ENCODE data around the gene STMN1. TPM values are rescaled to one million over a fixed set of nuclear protein-coding genes. Genes with fewer than 3 reads are reported as not detected.

The STMN1 gene
- total RNA-seq, 1 donor from 2014 or later, result 856 TPM

DNA sequence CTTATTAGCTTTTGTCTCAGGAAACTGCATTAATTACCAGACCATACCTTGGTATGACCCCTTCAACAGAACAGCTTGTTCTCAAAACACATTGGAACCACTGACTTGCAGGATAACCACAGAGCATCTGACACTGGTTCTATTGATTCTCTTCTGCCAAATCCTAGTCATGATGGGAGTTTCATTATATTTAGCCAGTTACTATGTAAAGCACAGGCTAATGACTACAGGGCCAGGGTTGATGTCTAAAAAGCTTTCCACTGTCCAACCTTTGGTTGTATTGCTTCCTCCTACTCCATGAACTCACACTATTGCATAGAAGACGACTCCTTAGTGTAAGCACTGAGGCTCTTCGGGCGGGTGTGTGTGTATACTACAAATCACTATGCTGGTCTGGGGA, 3.8 kb downstream of the STMN1 start:
- TF ChIP-seq, protein P1, sequence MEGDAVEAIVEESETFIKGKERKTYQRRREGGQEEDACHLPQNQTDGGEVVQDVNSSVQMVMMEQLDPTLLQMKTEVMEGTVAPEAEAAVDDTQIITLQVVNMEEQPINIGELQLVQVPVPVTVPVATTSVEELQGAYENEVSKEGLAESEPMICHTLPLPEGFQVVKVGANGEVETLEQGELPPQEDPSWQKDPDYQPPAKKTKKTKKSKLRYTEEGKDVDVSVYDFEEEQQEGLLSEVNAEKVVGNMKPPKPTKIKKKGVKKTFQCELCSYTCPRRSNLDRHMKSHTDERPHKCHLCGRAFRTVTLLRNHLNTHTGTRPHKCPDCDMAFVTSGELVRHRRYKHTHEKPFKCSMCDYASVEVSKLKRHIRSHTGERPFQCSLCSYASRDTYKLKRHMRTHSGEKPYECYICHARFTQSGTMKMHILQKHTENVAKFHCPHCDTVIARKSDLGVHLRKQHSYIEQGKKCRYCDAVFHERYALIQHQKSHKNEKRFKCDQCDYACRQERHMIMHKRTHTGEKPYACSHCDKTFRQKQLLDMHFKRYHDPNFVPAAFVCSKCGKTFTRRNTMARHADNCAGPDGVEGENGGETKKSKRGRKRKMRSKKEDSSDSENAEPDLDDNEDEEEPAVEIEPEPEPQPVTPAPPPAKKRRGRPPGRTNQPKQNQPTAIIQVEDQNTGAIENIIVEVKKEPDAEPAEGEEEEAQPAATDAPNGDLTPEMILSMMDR (IDR thresholded peaks at IDR 0.05; ENCODE audit: unreplicated experiment), result no peak
- no peak for DNase-seq (ENCODE audit: low spot score, unreplicated experiment)
- Mint-ChIP-seq H3K27me3 (no peaks in the 10 kb centered on the region), H3K4me1 (ENCODE audit: low read depth) (peaks cover 41% of the 10 kb centered on the region), H3K36me3 (ENCODE audit: insufficient read depth) (peaks cover 38% of the 10 kb centered on the region), H3K4me3 (ENCODE audit: low read depth) (peak overlapping the region; percentile 34), H3K9me3 (ENCODE audit: low read depth) (no peaks in the 10 kb centered on the region), H3K27ac (peak overlapping the region; percentile 57)

DNA sequence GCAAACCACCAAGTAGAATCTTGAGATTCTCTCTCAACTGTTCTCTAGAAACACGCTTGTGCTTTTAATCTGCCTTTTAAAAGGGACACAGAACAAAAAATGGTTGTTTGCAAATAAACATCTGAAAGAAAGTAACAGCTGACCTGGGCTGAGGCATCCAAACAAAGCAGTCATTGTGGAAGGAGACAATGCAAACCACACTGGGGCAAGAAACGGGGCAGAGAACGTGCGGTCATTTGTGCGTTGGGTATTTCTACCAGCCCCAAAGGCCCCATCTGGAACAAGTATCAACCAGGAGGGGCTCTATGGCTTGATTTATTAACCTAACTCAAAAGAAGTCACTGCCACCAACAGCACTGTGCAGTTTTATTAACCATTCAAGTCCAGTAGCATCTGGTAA, 6.0 kb downstream of the STMN1 start:
- Mint-ChIP-seq H3K27ac (no peak overlapping the region), H3K36me3 (ENCODE audit: insufficient read depth) (peaks cover 40% of the 10 kb centered on the region), H3K4me3 (ENCODE audit: low read depth) (no peak overlapping the region), H3K9me3 (ENCODE audit: low read depth) (no peaks in the 10 kb centered on the region), H3K27me3 (no peaks in the 10 kb centered on the region), H3K4me1 (ENCODE audit: low read depth) (peaks cover 39% of the 10 kb centered on the region)
- DNase-seq (ENCODE audit: low spot score, unreplicated experiment), result no peak
- TF ChIP-seq, protein P1 (IDR thresholded peaks at IDR 0.05; ENCODE audit: unreplicated experiment), result no peak

DNA sequence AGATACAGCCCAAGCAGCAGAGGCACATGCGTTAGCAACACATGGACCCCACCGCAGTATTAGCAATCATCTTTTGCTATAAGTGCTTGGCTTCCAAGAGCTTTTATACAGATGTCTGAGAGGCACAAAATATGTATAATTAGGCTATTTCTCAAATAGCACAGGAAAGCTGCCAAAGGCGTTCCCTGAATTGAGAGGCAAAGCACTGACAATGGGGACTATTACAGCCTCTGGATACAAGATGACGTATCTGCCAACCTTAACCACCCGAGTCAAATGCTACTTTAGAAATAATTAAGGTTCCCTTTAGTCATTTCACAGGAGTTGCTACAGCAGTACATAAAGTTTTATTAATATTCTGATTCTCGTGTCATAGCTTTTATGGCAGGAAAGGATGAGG, 6.4 kb downstream of the STMN1 start:
- TF ChIP-seq, protein P1 (IDR thresholded peaks at IDR 0.05; ENCODE audit: unreplicated experiment), result no peak
- Mint-ChIP-seq H3K27me3 (no peaks in the 10 kb centered on the region), H3K9me3 (ENCODE audit: low read depth) (no peaks in the 10 kb centered on the region), H3K27ac (no peak overlapping the region), H3K4me1 (ENCODE audit: low read depth) (peaks cover 40% of the 10 kb centered on the region), H3K36me3 (ENCODE audit: insufficient read depth) (peaks cover 40% of the 10 kb centered on the region), H3K4me3 (ENCODE audit: low read depth) (no peak overlapping the region)
- no peak for DNase-seq (ENCODE audit: low spot score, unreplicated experiment)

DNA sequence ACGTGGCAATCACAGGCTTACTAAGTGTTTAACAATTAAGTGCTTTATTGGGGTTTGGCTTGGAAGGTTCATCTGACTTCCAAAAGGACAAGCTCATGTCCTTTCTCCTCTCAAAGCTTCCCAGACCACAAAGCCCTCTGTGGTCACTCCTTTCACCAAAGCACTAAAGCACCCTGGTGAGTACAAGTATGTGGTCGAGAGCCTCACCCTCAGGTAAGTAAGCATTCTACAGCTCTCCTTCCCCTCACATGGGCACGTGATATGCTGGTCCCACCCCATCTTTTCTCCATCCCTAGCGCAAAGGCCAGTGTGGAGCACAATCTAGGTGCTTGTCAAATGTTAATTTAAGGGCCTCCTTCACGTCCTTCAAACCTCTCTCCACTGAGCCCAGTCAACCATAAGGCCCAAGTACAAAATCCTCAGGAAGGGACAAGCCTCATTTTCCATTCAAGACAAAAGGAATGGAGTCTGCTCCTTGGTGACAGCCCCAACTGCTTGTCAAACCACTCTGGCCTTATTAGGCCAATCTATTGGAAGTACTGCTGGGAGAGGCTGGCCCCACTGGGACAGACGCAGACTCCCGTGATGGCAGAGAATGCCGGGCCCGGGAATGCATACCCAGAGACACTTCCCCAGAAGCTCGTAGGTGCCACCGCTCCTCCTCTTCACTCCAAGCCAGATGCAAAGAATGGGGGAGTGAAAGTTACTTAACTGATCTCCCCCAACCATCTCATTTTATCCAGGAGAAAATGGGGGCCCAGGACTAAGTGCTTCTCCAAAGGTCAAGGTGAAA, 7.8 kb downstream of the STMN1 start:
- Mint-ChIP-seq H3K27ac (peak overlapping the region; percentile 79), H3K4me3 (ENCODE audit: low read depth) (no peak overlapping the region), H3K9me3 (ENCODE audit: low read depth) (no peaks in the 10 kb centered on the region), H3K4me1 (ENCODE audit: low read depth) (peaks cover 28% of the 10 kb centered on the region), H3K36me3 (ENCODE audit: insufficient read depth) (peaks cover 32% of the 10 kb centered on the region), H3K27me3 (no peaks in the 10 kb centered on the region)
- no peak for DNase-seq (ENCODE audit: low spot score, unreplicated experiment)
- TF ChIP-seq, protein P1 (IDR thresholded peaks at IDR 0.05; ENCODE audit: unreplicated experiment), result no peak

DNA sequence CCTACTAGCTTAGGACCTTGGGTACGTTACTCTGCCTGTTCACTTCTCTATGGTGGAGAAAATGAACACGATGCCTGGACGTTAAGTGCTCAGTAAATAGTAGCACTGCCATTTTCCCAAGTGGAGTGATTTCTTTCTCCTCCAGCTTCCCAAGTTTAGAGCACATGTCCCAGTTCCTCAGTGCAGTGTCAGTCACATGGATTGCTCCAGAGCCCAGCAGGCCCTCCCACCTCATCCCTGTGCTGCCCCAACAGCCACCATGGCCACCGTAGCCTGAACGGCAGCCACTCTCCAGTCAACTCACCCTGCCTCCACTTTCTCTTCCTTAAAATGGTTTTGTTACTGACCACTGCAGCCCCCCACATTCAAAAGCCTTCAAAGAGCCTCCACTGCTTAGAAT, 8.5 kb downstream of the STMN1 start:
- H3K27ac Mint-ChIP-seq, result peak overlapping the region; percentile 79
- TF ChIP-seq, protein P1 (IDR thresholded peaks at IDR 0.05; ENCODE audit: unreplicated experiment), result no peak
- peaks cover 23% of the 10 kb centered on the region for H3K4me1 Mint-ChIP-seq (ENCODE audit: low read depth)
- no peak overlapping the region for H3K4me3 Mint-ChIP-seq (ENCODE audit: low read depth)
- H3K36me3 Mint-ChIP-seq (ENCODE audit: insufficient read depth), result peaks cover 30% of the 10 kb centered on the region
- DNase-seq (ENCODE audit: low spot score, unreplicated experiment), result no peak
- H3K27me3 Mint-ChIP-seq, result no peaks in the 10 kb centered on the region
- H3K9me3 Mint-ChIP-seq (ENCODE audit: low read depth), result no peaks in the 10 kb centered on the region
